K562 (cell line): ENCODE measurements around the gene DAAM1. TPM values are rescaled to one million over a fixed set of nuclear protein-coding genes. Genes with fewer than 3 reads are reported as not detected.

Experiments
- ATAC-seq: fragments of 200-7000 bp; cut with Tn5 transposase; 3 replicates; pipeline ENCODE4 v1.9.1; 2020; ENCODE audit warnings: moderate library complexity
- BruUV-seq: library from RNA; stranded (reverse); fragments of 400-500 nt; replicated peaks from 2 replicates; lab custom pipeline; 2021; lab: Mats Ljungman, UMichigan
- CTCF ChIA-PET: fragments of 300-600 bp; formaldehyde crosslinking; extraction: SDS; loops from one replicate; lab custom pipeline; 2021; ENCODE audit warnings: low intra/inter-chr PET ratio; lab: Yijun Ruan, JAX
- POLR2A ChIA-PET: fragments of 300-600, 350-650 bp; sonication (Branson Sonifier 250); formaldehyde crosslinking; extraction: SDS; loops from one replicate; lab custom pipeline; 2021; ENCODE audit warnings: antibody characterized with exemption, inconsistent platforms; lab: Yijun Ruan, JAX
- DNase-seq, 4 experiments: peaks; one replicate each; pipeline versions ENCODE4 v3.0.0 to v3.0.0-alpha.2; 2011 to 2018; ENCODE audit warnings: low spot score in 3 of 4, mixed read lengths in 3 of 4; ENCODE audit errors: extremely low read depth in 1 of 4
- FAIRE-seq: peaks from 2 replicates; lab custom pipeline; 2011; peaks lifted over from hg19 to GRCh38; lab: Jason Lieb, UNC
- H2AFZ ChIP-seq: 2 replicates; pipeline ENCODE4 v1.6.0; 2011; ENCODE audit warnings: low read depth, low read length, control low read depth, inconsistent platforms
- H3K27ac ChIP-seq: fragments of 200-600 bp; 3 replicates; pipeline ENCODE4 v1.8.0; 2011; ENCODE audit warnings: low read depth, mild to moderate bottlenecking, control low read depth, inconsistent platforms, low read length, moderate library complexity, mixed read lengths; ENCODE audit errors: extremely low read depth
- H3K27me3 ChIP-seq, 2 experiments: fragments of 300-600 bp in 1 of 2; 2 replicates in 1 of 2; 3 replicates in 1 of 2; pipeline versions ENCODE4 v1.6.0 to v1.8.0; 2011; ENCODE audit warnings: inconsistent platforms in 2 of 2, low read length in 2 of 2, mild to moderate bottlenecking in 1 of 2, mixed read lengths in 1 of 2, moderate library complexity in 1 of 2; ENCODE audit not compliant: control insufficient read depth in 2 of 2, insufficient read depth in 2 of 2
- H3K36me3 ChIP-seq: fragments of 300-600 bp; 3 replicates; pipeline ENCODE4 v1.8.0; 2011; ENCODE audit warnings: mild to moderate bottlenecking, low read length, inconsistent platforms; ENCODE audit not compliant: control insufficient read depth, insufficient read depth
- H3K4me1 ChIP-seq, 2 experiments: fragments of 200-600 bp in 1 of 2; replicated peaks in 1 of 2; 2 replicates in 1 of 2; 3 replicates in 1 of 2; pipeline versions ENCODE4 v1.5.1 to v1.8.0; 2011; ENCODE audit warnings: inconsistent platforms in 2 of 2, low read length in 2 of 2, mild to moderate bottlenecking in 1 of 2, mixed read lengths in 1 of 2, moderate library complexity in 1 of 2; ENCODE audit not compliant: control insufficient read depth in 2 of 2, insufficient read depth in 2 of 2
- H3K4me2 ChIP-seq: 2 replicates; pipeline ENCODE4 v1.6.1; 2011; ENCODE audit warnings: low read length, control low read depth, inconsistent platforms, mixed read lengths; ENCODE audit not compliant: insufficient read depth
- H3K4me3 ChIP-seq: fragments of 200-600 bp; sonication (generic), shearing (Covaris generic); 2 replicates; pipeline ENCODE4 v1.5.1; 2016; ENCODE audit warnings: control low read depth, inconsistent platforms
- H3K79me2 ChIP-seq: fragments of 200-600 bp; 3 replicates; pipeline ENCODE4 v1.8.0; 2011; ENCODE audit warnings: low read length, inconsistent platforms; ENCODE audit not compliant: control insufficient read depth, insufficient read depth
- H3K9ac ChIP-seq, 2 experiments: 2 replicates each; pipeline versions ENCODE4 v1.6.0 to v1.6.1; 2011; ENCODE audit warnings: low read depth in 2 of 2, low read length in 2 of 2, control low read depth in 1 of 2, inconsistent platforms in 1 of 2, mild to moderate bottlenecking in 1 of 2, mixed read lengths in 1 of 2; ENCODE audit not compliant: insufficient read depth in 1 of 2
- H3K9me1 ChIP-seq: one replicate; pipeline ENCODE4 v1.6.0; 2011; ENCODE audit warnings: inconsistent platforms, mild to moderate bottlenecking, low read length, moderate library complexity; ENCODE audit not compliant: control insufficient read depth, insufficient read depth
- H3K9me3 ChIP-seq: replicated peaks from 2 replicates; pipeline ENCODE4 v1.5.1; 2011; ENCODE audit warnings: low read depth, low read length, inconsistent platforms; ENCODE audit not compliant: control insufficient read depth, insufficient read depth
- H4K20me1 ChIP-seq: replicated peaks from 2 replicates; pipeline ENCODE4 v1.6.1; 2011; ENCODE audit warnings: low read length, inconsistent platforms, mixed read lengths; ENCODE audit not compliant: control insufficient read depth, insufficient read depth
- CXXC5 ChIP-seq: fragments of 250-450 bp; sonication (Bioruptor Pico); IDR thresholded peaks from 2 replicates; pipeline ENCODE4 v1.8.0; 2022; ENCODE audit warnings: inconsistent platforms, mild to moderate bottlenecking, moderate library complexity
- DIDO1 ChIP-seq: fragments of 450-650 bp; IDR thresholded peaks from 2 replicates; pipeline ENCODE4 v1.6.1; 2016; ENCODE audit warnings: low read depth, missing biosample characterization, missing genetic modification characterization
- ETS1 ChIP-seq: conservative IDR thresholded peaks from 2 replicates; pipeline ENCODE4 v1.6.1; 2011; ENCODE audit warnings: low read depth, mild to moderate bottlenecking, low read length; ENCODE audit not compliant: control insufficient read depth
- HDAC8 ChIP-seq: fragments of 450-650 bp; IDR thresholded peaks from 2 replicates; pipeline ENCODE4 v1.6.1; 2016; ENCODE audit warnings: mild to moderate bottlenecking, missing genetic modification characterization, moderate library complexity, missing compliant biosample characterization
- HOMEZ ChIP-seq: fragments of 250-450 bp; sonication (Bioruptor Pico); IDR thresholded peaks from 2 replicates; pipeline ENCODE4 v1.4.0; 2020; ENCODE audit warnings: mild to moderate bottlenecking, moderate library complexity
- KDM2B ChIP-seq: fragments of 250-450 bp; sonication (Bioruptor Pico); IDR thresholded peaks from 2 replicates; pipeline ENCODE4 v1.8.0; 2021; ENCODE audit warnings: mild to moderate bottlenecking, moderate library complexity
- MECOM ChIP-seq: fragments of 250-450 bp; sonication (Bioruptor Pico); IDR thresholded peaks from 2 replicates; pipeline ENCODE4 v1.8.0; 2022; ENCODE audit warnings: inconsistent platforms
- NFE2L1 ChIP-seq: fragments of 450-650 bp; IDR thresholded peaks from 2 replicates; pipeline ENCODE4 v1.6.1; 2016; ENCODE audit warnings: missing genetic modification characterization, low read depth, mild to moderate bottlenecking, missing compliant biosample characterization, moderate library complexity, borderline replicate concordance
- TCF3 ChIP-seq: sonication (generic); formaldehyde crosslinking; IDR thresholded peaks from 2 replicates; pipeline ENCODE4 v1.4.0; 2020; ENCODE audit warnings: mild to moderate bottlenecking, missing genetic modification reagents
- ZC3H8 ChIP-seq: fragments of 450-650 bp; IDR thresholded peaks from 2 replicates; pipeline ENCODE4 v1.6.1; 2017
- ZNF277 ChIP-seq: fragments of 250-450 bp; sonication (Bioruptor Pico); IDR thresholded peaks from 2 replicates; pipeline ENCODE4 v1.8.0; 2022; ENCODE audit warnings: inconsistent platforms, mild to moderate bottlenecking, moderate library complexity, borderline replicate concordance
- ZNF280B ChIP-seq: fragments of 250-450 bp; sonication (Bioruptor Pico); IDR thresholded peaks from 2 replicates; pipeline ENCODE4 v1.5.1; 2021; ENCODE audit warnings: mild to moderate bottlenecking
- ZNF324 ChIP-seq: fragments of 250-450 bp; sonication (Bioruptor Pico); IDR thresholded peaks from 2 replicates; pipeline ENCODE4 v1.4.0; 2020; ENCODE audit warnings: mild to moderate bottlenecking
- ZNF445 ChIP-seq: fragments of 250-450 bp; sonication (Bioruptor Pico); IDR thresholded peaks from 2 replicates; pipeline ENCODE4 v1.4.0; 2020; ENCODE audit warnings: low read depth, mild to moderate bottlenecking, moderate library complexity
- ZNF764 ChIP-seq: fragments of 250-450 bp; sonication (Bioruptor Pico); IDR thresholded peaks from 2 replicates; pipeline ENCODE4 v1.4.0; 2020; ENCODE audit warnings: low read depth, mild to moderate bottlenecking, moderate library complexity
- WGBS: fragments of 100-300 bp; shearing (Covaris generic); methylation state at CpG from one replicate; pipeline ENCODE4 v1.1.6; 2016; ENCODE audit warnings: low coverage, mixed read lengths; ENCODE audit not compliant: insufficient coverage; ENCODE audit errors: missing lambda C conversion rate; 5-methylcytosine and 5-hydroxymethylcytosine counted together
- in situ Hi-C: fragments of 300-500 bp; cut with MboI; formaldehyde crosslinking; loops from 4 replicates; pipeline ENCODE4 v1.15.0; 2018; ENCODE audit warnings: inconsistent platforms, mixed read lengths
- intact Hi-C: fragments of 100-400 bp; cut with micrococcal nuclease; formaldehyde crosslinking; loops from 2 replicates; pipeline ENCODE4 v1.14.2; 2022
- polyA plus RNA-seq, 8 experiments: library from polyadenylated mRNA; depleted of rRNA in 4 of 8; stranded (reverse) in 5 of 8; unstranded in 3 of 8; fragments of >200 nt; fragmentation: Nextera tagmentation in 2 of 8; fragmentation: Illumina TruSeq in 1 of 8; extraction: Ambion mirVana in 2 of 8; extraction: Trizol in 1 of 8; gene quantifications; 2 replicates each; pipeline versions ENCODE4 v1.2.1 to v1.2.3, GENCODE V29; 2011 to 2014; ENCODE audit warnings: inconsistent platforms in 1 of 8, missing spikeins in 1 of 8
- total RNA-seq, 7 experiments: library from RNA; depleted of rRNA in 6 of 7; stranded (reverse); fragments of >200 nt in 6 of 7; fragmentation: Illumina TruSeq in 2 of 7; extraction: Trizol in 2 of 7; gene quantifications; 2 replicates each; pipeline versions ENCODE4 v1.2.1 to v1.2.3, GENCODE V29; 2011 to 2021; ENCODE audit warnings: low replicate concordance in 1 of 7

DAAM1 gene
- total and polyA plus RNA-seq, 9 of the 15 experiments (the other 6 are each of a cell fraction or from before 2014, with no cell fraction given) = 3.6 to 11.6 (median 6.7) TPM

GRCh38 chr14:59148334-59148900, 40.0 kb upstream of the DAAM1 start (continued):
- TF ChIP-seq ZNF280B (CRISPR knock-in tag) = no peak
- no peak for TF ChIP-seq ZNF277 (CRISPR knock-in tag)
- TF ChIP-seq MECOM (CRISPR knock-in tag) = no peak
- TF ChIP-seq ZC3H8 = no peak
- TF ChIP-seq KDM2B (CRISPR knock-in tag) = no peak
- TF ChIP-seq NFE2L1 (tag) = no peak

GRCh38 chr14:59150990-59151389, 37.5 kb upstream of the DAAM1 start:
- H3K36me3 ChIP-seq = no peaks in the 10 kb centered on the region
- H3K9ac ChIP-seq = no peak overlapping the region
- TF ChIP-seq ZNF764 (CRISPR knock-in tag) (no peak), ZNF445 (no peak), ETS1 (no peak), TCF3 (CRISPR knock-in tag) (no peak), HDAC8 (tag) (no peak), DIDO1 (no peak), ZNF324 (CRISPR knock-in tag) (no peak), HOMEZ (CRISPR knock-in tag) (no peak), CXXC5 (CRISPR knock-in tag) (no peak)
- H3K27me3 ChIP-seq = no peaks in the 10 kb centered on the region; a peak in 1 of 5 replicates
- ATAC-seq (no peak), FAIRE-seq (no peak), DNase-seq (no peak)
- no peaks in the 10 kb centered on the region for H3K9me3 ChIP-seq
- no TSS peak for BruUV-seq
- ChIA-PET POLR2A (no interaction called here), CTCF (no interaction called here)
- no peaks in the 10 kb centered on the region for H3K9me1 ChIP-seq
- no peak overlapping the region for H3K27ac ChIP-seq
- 0% methylated on average over 1 of the region's 2 CpGs for WGBS
- no peak overlapping the region for H2AFZ ChIP-seq
- intact Hi-C loops = loop anchor here (10.0 kb wide), 1 partner anchor 94 kb away; no protein-coding TSS in a partner anchor
- H3K4me3 ChIP-seq = no peak overlapping the region
- H4K20me1 ChIP-seq = no peaks in the 10 kb centered on the region
- in situ Hi-C loops = no loop called here
- no peaks in the 10 kb centered on the region for H3K4me1 ChIP-seq
- no peaks in the 10 kb centered on the region for H3K79me2 ChIP-seq
- no peak overlapping the region for H3K4me2 ChIP-seq
